Stimulated activated CD4-positive, alpha-beta T cell treated with anti-CD3 and anti-CD28 coated beads, Interleukin-12 subunit alpha, Interleukin-12 subunit beta, amount 100 ng/mL, for 24 hours (primary cell): ENCODE results near the gene B3GALT5.

Experiments used
- DNase-seq, 2 experiments: peaks; one replicate each; pipeline ENCODE4 v3.0.0-alpha.2; 2020; ENCODE audit warnings: low read depth in 2 of 2

B3GALT5 gene

GRCh38 chr21:39604951-39605350 lies 7.8 kb upstream of the B3GALT5 start:
- no peak for DNase-seq

DNA sequence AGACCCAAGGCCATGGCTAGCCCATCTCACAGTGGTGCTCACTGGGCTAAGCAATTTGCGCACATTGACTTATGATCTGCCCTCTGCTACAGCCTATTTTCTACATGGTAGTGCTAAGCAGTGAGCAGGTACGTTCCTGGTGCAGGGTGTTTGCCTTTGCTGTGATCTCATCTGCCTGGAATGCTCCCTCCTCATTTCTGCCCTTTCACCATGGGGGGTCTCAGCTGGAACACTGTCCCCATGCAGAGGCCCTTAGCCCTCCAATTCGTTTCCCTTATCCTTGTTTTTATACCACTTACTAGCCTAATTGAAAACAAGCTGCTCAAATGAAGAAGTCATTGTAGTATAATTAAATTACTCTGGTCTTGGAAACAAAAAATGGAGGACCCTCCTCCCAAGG lies 2.0 kb upstream of the B3GALT5 start:
- DNase-seq = no peak

- DNase-seq = no peak
Measured at GRCh38 chr21:39611551-39612190, 1.1 kb upstream of the B3GALT5 start.

GRCh38 chr21:39613041-39613934 lies 548 bp downstream of the B3GALT5 start:
- no peak for DNase-seq

GRCh38 chr21:39616211-39616772 lies 3.6 kb downstream of the B3GALT5 start:
- no peak for DNase-seq

DNA sequence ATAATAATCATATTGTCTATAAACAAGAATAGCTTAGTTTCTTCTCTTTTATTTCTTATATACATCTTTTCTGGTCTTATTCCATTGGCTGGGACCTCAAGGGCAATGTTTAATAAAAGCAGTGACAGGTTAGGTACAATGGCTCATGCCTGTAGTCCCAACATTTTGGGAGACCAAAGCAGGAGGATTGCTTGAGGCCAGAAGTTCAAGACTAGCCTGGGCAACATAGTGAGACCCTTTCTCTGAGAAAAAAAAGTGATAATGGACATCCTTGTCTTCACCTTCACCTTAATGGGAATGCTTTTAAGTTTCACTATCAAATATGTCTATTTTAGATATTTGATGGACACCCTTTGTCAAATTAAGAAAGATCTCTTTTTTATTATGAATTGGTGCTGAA lies 8.1 kb downstream of the B3GALT5 start:
- DNase-seq = no peak

DNA sequence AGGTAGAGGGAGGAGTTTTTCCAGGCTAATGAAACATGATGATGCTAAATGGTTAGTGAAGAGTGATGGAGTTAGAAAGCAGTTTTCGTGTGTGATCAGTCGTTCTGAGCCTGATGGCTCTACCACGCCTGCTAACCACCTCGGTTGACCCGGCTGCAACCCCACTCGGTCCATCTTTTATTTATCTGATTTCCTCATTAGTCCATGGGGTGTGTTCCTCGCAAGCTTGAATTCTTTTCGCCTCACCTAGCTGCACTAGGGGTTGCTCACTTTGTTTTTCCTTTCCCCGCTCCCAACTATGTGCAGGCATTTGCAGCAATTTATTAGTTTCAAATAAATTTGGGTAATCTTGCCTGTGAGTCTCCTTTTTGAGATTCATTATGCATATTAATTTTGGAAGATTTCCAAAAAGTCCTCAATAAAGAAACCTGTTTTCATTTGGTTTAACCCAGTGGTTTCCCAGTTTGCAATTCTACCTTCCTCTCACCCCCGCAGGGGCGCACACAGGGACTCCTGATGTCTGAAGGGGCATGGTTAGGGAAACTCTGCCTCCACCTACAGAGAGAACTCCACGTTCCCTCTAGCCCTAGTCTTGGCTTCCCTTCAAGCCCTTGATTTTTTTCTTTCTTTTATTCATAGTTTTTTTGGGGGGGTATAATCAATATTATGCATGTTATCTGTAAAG lies 12.6 kb downstream of the B3GALT5 start:
- no peak for DNase-seq

GRCh38 chr21:39628385-39628784 lies 15.6 kb downstream of the B3GALT5 start:
- no peak for DNase-seq

DNA sequence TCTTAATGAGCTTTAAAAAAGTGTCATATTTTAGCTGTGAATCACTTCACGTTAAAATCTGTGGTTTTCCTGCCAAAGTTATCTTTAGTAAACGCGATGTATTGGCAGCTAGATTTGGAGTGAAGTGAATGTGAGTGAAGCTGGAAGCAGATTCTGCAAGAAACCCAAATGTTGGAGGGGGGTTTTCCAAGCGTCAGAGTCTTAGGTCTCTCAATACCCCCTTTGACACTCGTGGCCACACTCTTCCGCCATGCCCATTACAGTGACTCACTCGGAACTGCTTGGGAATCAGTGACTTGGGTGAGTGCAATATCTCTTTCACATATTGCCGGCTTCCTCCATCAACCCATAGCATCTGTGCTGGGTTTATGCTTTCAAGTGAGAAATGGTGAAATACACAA lies 17.5 kb downstream of the B3GALT5 start:
- DNase-seq = no peak

- no peak for DNase-seq
Measured at GRCh38 chr21:39630827-39631226, 18.1 kb downstream of the B3GALT5 start.

- DNase-seq = no peak
Measured at GRCh38 chr21:39631842-39632562, 19.3 kb downstream of the B3GALT5 start.

GRCh38 chr21:39632796-39633442 lies 20.2 kb downstream of the B3GALT5 start:
- DNase-seq = no peak

- no peak for DNase-seq
Measured at GRCh38 chr21:39633770-39634181, 21.0 kb downstream of the B3GALT5 start.

DNA sequence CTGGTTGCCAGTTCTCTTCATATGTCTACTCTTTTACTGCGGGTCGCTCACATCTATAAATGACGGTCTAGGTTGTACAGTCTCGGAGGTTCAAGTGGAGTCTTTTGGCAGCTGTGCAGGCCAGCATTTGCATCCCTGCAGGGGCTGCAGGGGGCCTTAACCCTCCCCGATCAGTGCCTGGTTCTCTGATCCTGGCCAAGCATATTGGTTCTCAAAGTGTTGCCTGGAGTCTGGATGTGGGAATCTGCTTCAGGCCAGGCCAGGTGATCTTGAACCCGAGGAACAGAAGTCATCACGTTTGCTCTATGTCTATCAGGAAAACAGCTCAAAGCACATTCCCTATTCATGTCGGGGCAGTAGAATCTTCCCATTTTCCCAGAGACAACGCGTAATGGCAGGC lies 21.8 kb downstream of the B3GALT5 start:
- no peak for DNase-seq

- no peak for DNase-seq
Measured at GRCh38 chr21:39637197-39637970, 24.6 kb downstream of the B3GALT5 start.

DNA sequence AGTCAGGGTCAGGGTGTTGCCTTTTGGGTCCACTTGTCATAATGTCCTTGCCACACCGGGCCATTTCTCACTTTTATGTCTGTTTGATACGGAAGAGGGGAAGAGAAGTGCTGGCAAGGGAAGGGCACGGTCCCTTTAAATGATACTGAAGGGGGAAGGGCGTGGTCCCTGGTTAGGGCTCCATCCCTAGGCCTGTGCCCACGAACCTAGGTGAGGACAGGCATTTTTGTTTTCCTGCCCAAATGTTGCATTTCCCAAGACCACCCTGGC lies 25.2 kb downstream of the B3GALT5 start:
- no peak for DNase-seq

DNA sequence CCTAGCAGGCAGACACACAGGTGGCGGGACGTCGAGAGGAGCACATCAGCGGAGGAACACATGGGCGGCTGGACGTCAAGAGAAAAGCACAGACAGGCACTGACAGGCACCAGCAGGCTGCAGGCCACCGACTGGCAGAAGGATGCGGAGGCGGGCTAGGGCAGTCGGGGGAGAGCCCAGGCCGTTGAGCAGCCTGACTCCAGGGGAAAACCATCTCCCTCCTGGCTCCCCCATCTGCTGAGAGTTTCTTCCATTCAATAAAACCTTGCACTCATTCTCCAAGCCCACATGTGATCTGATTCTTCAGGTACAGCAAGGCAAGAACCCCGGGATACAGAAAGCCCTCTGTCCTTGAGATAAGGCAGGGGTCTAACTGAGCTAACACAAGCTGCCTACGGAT lies 25.5 kb downstream of the B3GALT5 start:
- DNase-seq = no peak

- no peak for DNase-seq
Measured at GRCh38 chr21:39640754-39641153, 28.0 kb downstream of the B3GALT5 start.

- DNase-seq = no peak
Measured at GRCh38 chr21:39641827-39642450, 29.2 kb downstream of the B3GALT5 start.

- DNase-seq = no peak
Measured at GRCh38 chr21:39644062-39644560, 31.4 kb downstream of the B3GALT5 start.
